ENCODE data around the gene CYP2C18. TPM values are rescaled to one million over a fixed set of nuclear protein-coding genes. Genes with fewer than 3 reads are reported as not detected.

Gene CYP2C18
- not detected in 2 replicates for total RNA-seq

DNA sequence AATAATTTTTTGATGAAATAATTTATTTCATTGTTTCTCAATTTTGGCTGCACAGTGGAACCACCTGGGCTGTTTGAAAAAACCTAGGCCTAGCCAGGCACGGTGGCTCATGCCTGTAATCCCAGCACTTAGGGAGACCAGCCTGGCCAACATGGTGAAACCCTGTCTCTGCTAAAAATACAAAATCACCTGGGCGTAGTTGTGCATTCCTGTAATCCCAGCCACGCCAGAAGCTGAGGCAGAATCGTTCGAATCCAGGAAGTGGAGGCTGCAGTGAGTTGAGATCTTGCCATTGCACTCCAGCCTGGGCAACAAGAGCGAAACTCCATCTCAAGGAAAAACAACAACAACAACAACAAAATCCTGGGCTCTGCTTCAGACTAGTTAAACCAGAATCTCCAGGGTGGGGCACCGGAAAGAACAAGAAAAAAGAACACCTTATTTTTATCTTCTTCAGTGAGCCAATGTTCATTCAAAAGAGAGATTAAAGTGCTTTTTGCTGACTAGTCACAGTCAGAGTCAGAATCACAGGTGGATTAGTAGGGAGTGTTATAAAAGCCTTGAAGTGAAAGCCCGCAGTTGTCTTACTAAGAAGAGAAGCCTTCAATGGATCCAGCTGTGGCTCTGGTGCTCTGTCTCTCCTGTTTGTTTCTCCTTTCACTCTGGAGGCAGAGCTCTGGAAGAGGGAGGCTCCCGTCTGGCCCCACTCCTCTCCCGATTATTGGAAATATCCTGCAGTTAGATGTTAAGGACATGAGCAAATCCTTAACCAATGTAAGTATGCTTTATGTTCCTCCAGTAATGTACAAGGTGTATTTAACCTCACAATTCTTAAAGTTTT, at the start of gene CYP2C18:
TSS of gene CYP2C18 (plus strand) at position 516 of the 841 bp plus-strand sequence. CDS start at position 607, 91 bp downstream.

DNA sequence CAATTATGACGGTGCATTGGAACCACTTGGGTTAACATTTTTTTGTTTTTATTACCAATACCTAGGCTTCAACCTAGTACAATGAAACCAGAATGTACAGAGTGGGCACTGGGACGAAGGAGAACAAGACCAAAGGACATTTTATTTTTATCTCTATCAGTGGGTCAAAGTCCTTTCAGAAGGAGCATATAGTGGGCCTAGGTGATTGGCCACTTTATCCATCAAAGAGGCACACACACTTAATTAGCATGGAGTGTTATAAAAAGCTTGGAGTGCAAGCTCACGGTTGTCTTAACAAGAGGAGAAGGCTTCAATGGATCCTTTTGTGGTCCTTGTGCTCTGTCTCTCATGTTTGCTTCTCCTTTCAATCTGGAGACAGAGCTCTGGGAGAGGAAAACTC, 78.9 kb downstream of the CYP2C18 start, which contains the start of gene CYP2C19:
TSS of gene CYP2C19 (plus strand) at position 289 of the 400 bp plus-strand sequence. CDS start at position 314, 25 bp downstream.

Other genes starting within 250 kb of the CYP2C18 start
- 4.2 and 4.4 TPM in 2 replicates for gene HELLS, start 137.9 kb upstream of the CYP2C18 start, total RNA-seq
- not detected in 2 replicates for gene CYP2C19, start 79.0 kb downstream of the CYP2C18 start, total RNA-seq

Data from smooth muscle cell of bladder (primary cell).